Measurements from ENCODE around the gene GCHFR. TPM values are rescaled to one million over a fixed set of nuclear protein-coding genes. Genes with fewer than 3 reads are reported as not detected.

GCHFR gene
- total RNA-seq, 1 donor from 2014 or later = 28.4 TPM

- intact Hi-C loops (cut with micrococcal nuclease) = loop anchor here (1.0 to 5.0 kb wide), 10 partner anchors 10 to 477 kb away; partner anchors contain the start of genes CCDC32, CHP1, DNAJC17 and EXD1
Measured at GRCh38 chr15:40754883-40755811, 8.7 kb upstream of the GCHFR start, which contains the start of gene RMDN3. RMDN3 (minus strand) TSS chr15:40755254; CDS start chr15:40754783, 471 bp downstream.

- intact Hi-C loops (cut with micrococcal nuclease) = loop anchor here (1.0 to 5.0 kb wide), 10 partner anchors 9 to 476 kb away; partner anchors contain the start of genes CCDC32, CHP1, DNAJC17 and EXD1
Measured at GRCh38 chr15:40755812-40756208, 8.1 kb upstream of the GCHFR start.

GRCh38 chr15:40756938-40757337 lies 6.9 kb upstream of the GCHFR start:
- intact Hi-C loops (cut with micrococcal nuclease) = loop anchor here (5.0 kb wide), 1 partner anchor 475 kb away; the partner anchor contains the start of genes CHP1 and EXD1

DNA sequence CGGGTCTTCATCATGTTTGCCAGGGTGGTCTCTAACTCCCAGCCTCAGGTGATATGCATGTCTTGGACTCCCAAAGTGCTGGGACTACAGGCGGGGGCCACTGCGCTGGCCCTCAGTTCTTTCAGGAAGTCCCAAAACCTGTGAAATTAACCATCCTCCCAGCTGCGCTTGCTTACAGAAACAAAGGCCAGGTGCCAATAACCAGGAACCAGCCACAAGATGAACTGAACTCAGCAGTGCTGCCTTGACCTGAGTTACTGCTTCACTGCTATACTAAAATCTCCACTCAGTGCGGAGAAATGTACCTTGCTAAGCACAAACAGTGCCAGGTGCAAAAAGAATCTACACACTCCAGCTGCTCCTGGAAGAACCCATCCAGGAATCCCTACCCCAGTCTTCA lies 3.9 kb upstream of the GCHFR start:
- intact Hi-C loops (cut with micrococcal nuclease) = loop anchor here (5.0 kb wide), 3 partner anchors 192 to 472 kb away; partner anchors contain the start of genes CHAC1, CHP1, EXD1 and KNSTRN

GRCh38 chr15:40762919-40763800 lies 708 bp upstream of the GCHFR start:
- intact Hi-C loops (cut with micrococcal nuclease) = loop anchor here (5.0 kb wide), 2 partner anchors 189 to 381 kb away; partner anchors contain the start of genes CHAC1 and KNSTRN

GRCh38 chr15:40764629-40765103 lies 798 bp downstream of the GCHFR start:
- intact Hi-C loops (cut with micrococcal nuclease) = loop anchor here (1.0 to 5.0 kb wide), 7 partner anchors 9 to 382 kb away; partner anchors contain the start of genes CHAC1, DNAJC17, KNSTRN and RAD51

GRCh38 chr15:40766194-40766815 lies 2.4 kb downstream of the GCHFR start:
- intact Hi-C loops (cut with micrococcal nuclease) = no loop called here

GRCh38 chr15:40766906-40767837 lies 3.3 kb downstream of the GCHFR start:
- intact Hi-C loops (cut with micrococcal nuclease) = no loop called here

DNA sequence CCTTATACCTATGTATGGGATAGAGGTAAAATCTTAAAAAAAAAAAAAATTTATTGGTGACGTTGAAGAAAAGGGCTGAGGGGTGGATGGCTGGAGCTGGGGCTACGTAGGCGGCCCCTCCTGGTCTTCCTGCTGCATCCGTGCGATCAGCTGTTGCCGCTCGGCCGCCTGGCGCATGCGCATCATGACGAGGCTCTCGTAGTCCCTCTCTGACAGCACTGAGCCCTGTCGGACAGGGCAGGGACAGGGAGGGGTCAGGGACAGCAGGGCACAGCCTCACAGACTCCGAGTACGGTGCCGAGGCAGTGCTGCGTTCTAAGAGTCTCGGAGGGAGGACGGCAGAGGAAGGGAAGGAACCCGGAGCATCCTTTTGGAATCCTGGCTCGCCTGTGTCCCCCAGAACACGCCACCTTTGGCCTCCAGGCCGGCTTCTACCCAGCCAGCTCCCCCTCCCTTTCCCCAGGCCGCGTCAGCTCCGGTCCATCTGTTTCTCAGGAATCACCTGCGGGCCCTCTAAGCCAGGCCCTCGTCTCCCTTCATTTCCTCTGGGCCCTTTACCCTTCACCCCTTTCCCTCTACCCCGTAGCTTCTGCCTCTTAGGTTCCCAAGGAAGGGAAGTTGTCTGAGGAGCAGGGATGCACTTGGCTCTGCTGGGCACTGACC lies 4.1 kb downstream of the GCHFR start:
- intact Hi-C loops (cut with micrococcal nuclease) = no loop called here

GRCh38 chr15:40768521-40769273 lies 4.8 kb downstream of the GCHFR start:
- intact Hi-C loops (cut with micrococcal nuclease) = no loop called here

GRCh38 chr15:40769274-40770146 lies 5.6 kb downstream of the GCHFR start, which contains the start of gene C15orf62:
C15orf62 (plus strand) TSS chr15:40769980; CDS start chr15:40770496, 516 bp downstream.
- intact Hi-C loops (cut with micrococcal nuclease) = no loop called here

DNA sequence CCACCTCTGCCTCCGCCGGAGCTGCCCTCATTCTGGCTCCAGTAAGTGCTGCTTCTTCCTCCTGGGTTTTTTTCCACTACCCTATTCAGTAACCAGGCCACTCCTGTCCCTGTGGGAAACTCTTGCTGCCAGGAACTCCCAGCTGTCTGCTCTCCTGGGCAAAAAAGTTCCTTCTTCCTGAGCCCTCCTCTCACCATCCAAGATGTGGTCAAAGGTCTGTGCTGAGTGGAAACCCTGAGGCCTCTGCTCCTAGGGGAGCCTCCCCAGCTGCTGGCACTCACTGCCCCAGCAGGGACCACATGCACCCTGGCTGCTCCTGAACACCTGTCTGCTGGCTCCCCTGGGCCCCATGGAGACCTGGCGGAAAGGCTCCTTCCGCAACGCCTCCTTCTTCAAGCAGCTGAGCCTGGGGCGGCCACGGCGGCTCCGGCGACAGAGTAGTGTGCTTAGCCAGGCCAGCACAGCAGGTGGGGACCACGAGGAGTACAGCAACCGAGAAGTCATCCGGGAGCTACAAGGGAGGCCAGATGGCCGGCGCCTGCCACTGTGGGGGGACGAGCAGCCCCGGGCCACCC lies 6.4 kb downstream of the GCHFR start:
- intact Hi-C loops (cut with micrococcal nuclease) = no loop called here

GRCh38 chr15:40771242-40771641 lies 7.4 kb downstream of the GCHFR start:
- intact Hi-C loops (cut with micrococcal nuclease) = no loop called here

DNA sequence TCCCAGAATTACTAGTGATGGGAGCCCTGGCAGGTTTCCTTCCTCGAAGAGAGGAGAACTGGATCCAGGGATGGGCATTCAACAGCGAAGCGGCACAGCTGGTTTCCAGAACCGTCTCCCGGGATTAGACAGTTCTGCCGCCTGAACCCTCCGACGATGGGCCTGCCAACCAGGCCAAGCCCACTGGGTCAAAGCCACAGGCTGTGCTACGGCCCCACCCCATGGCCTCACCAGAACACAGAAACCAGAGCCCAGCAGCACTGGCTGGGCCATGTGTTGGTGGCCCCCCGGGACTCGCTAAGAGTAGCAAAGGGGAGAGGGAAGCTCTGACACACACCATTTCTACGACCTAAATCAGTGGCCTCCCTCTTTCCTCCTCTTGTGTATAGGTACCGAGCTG lies 8.1 kb downstream of the GCHFR start:
- intact Hi-C loops (cut with micrococcal nuclease) = no loop called here

DNA sequence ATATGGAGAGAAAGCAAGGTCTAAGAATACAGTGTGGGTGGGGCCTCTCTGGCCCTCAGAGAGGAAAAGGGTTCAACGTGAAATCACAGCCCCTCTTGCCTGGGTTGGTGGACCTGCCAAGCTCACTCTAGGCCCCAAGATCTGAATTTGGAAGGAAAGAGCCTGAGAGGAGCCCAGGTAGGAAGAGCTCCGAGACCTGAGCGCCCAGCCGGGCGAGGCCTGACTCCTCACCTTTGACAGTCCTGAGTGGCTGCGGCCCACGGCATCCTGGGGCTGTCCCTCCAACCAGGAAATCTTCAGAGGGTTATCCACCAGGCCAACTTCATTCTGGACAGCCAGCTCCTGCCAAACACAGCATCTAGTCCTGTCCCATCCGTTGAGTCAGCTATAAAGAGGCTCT lies 9.6 kb downstream of the GCHFR start:
- intact Hi-C loops (cut with micrococcal nuclease) = no loop called here

DNA sequence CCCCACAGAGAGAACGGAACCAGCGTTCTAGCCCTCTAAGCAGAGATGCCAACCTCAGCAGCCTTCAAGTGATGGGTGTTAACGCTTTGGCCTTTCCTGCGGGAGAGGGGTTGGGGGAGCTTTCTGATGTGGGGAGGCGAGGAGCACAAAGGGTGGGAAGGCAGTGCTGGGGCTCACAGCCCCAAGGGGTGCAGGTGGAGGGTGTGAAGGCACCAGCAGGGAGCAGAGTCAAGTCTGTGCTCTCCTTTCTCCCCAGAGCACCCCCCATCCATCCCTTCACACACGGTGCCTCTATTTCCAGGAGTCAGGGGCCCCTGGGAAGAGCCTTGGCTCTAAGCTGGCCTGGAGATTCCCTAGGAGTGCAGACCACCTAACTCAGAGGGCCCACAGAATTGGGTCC lies 10.0 kb downstream of the GCHFR start:
- intact Hi-C loops (cut with micrococcal nuclease) = no loop called here

DNA sequence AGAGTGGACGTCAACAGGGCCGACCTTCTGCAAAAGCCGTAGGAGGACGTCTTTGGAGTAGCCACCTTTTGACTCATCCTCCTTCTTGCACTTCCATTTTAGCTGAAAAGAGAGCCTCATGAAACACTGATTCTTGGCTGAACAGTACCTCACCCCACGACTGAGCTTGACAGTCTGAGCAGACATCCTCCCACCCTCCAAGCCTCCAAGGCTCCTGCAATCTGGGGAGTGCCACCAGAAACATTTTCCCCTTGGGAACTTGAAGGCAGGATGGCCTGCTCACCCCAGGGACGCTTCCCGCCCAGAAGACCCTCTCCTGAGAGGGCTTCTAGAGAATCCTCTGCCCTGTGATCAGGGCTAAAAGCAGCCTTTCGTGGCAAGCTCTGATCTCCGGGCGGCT lies 11.1 kb downstream of the GCHFR start:
- intact Hi-C loops (cut with micrococcal nuclease) = no loop called here

Data from T-helper 1 cell treated with Interleukin-12 subunit alpha and Interleukin-12 subunit beta and Interleukin-4 antibody, amounts not matched to agents 30 ng/mL and 1 ng/mL, for 36 hours (primary cell).